Transverse colon (tissue), 4 donors: ENCODE results near the gene GCAT. TPM values are rescaled to one million over a fixed set of nuclear protein-coding genes. Genes with fewer than 3 reads are reported as not detected.
A peak's percentile ranks its signal among the peaks of the same experiment; 100 is the strongest.

Experiments used
- DNase-seq: peaks from one replicate; pipeline ENCODE4 v3.0.0-alpha.2; 2019
- H3K27ac ChIP-seq, 4 donors: fragments of 200-600 bp; sonication (generic); 2 replicates each; pipeline ENCODE4 v1.5.1; 2016 to 2018; ENCODE audit warnings: inconsistent platforms in 4 of 4
- H3K27me3 ChIP-seq: fragments of 200-600 bp; sonication (generic); 2 replicates; pipeline ENCODE4 v1.5.1; 2017; ENCODE audit warnings: inconsistent platforms
- H3K36me3 ChIP-seq, 4 donors: fragments of 200-600 bp; sonication (generic); 2 replicates each; pipeline ENCODE4 v1.5.1; 2017 to 2019; ENCODE audit warnings: inconsistent platforms in 4 of 4
- H3K4me1 ChIP-seq, 4 donors: fragments of 200-600 bp; sonication (generic); 2 replicates each; pipeline ENCODE4 v1.5.1; 2017 to 2020; ENCODE audit warnings: inconsistent platforms in 4 of 4
- H3K4me3 ChIP-seq, 4 donors: fragments of 200-600 bp; sonication (generic); 1 replicate in 1 of 4; 2 replicates in 3 of 4; pipeline versions ENCODE4 v1.5.1 to v1.6.1; 2017 to 2019; ENCODE audit warnings: inconsistent platforms in 4 of 4
- H3K9me3 ChIP-seq, 2 donors: fragments of 200-600 bp; sonication (generic); 2 replicates each; pipeline ENCODE4 v1.5.1; 2017 to 2019; ENCODE audit warnings: inconsistent platforms in 2 of 2
- CTCF ChIP-seq, 5 experiments: fragments of 200-600 bp in 3 of 5; fragments of 450-650 bp in 2 of 5; sonication (generic) in 3 of 5; IDR thresholded peaks; 1 replicate in 2 of 5; 2 replicates in 3 of 5; pipeline ENCODE4 v1.5.1; 2016 to 2017; ENCODE audit warnings: antibody characterized with exemption in 5 of 5, inconsistent platforms in 3 of 5, mild to moderate bottlenecking in 2 of 5, moderate library complexity in 1 of 5
- EP300 ChIP-seq: sonication (generic); formaldehyde crosslinking; IDR thresholded peaks from one replicate; pipeline ENCODE4 v1.6.1; 2017; ENCODE audit warnings: antibody characterized with exemption, low read depth
- POLR2A ChIP-seq: fragments of 450-650 bp; IDR thresholded peaks from one replicate; pipeline ENCODE4 v1.6.1; 2016; ENCODE audit warnings: antibody characterized with exemption, mild to moderate bottlenecking, moderate library complexity
- POLR2AphosphoS5 ChIP-seq, 3 donors: sonication (generic); formaldehyde crosslinking; IDR thresholded peaks; one replicate each; pipeline ENCODE4 v1.6.1; 2016; ENCODE audit warnings: antibody characterized with exemption in 3 of 3
- WGBS, 2 donors: methylation state at CpG; one replicate each; pipeline ENCODE4 v1.1.5; 2018; ENCODE audit warnings: low coverage in 1 of 2; 5-methylcytosine and 5-hydroxymethylcytosine counted together
- in situ Hi-C, 4 donors: fragments of 200-750 bp; cut with MboI; loops; one replicate each; pipeline versions ENCODE4 v1.15.0 to v1.15.1; 2017; ENCODE audit warnings: low sequenced_read_pairs in 3 of 4, low pct_ligation_motif_present in 1 of 4, low pct_unique_long_range_greater_than_20kb in 1 of 4
- intact Hi-C: fragments of 100-400 bp; cut with DNase I; formaldehyde crosslinking; loops from one replicate; pipeline ENCODE4 v1.15.1; 2023; ENCODE audit warnings: low total_unique reads
- small RNA-seq, 4 donors: library from RNA; depleted of rRNA; stranded (forward); fragments of <200 nt; gene quantifications; one replicate each; pipeline ENCODE3, GENCODE V24; 2016
- total RNA-seq, 4 donors: library from RNA; depleted of rRNA; stranded (reverse); fragments of >200 nt; gene quantifications; one replicate each; pipeline ENCODE4 v1.1.0, GENCODE V29; 2016

Gene GCAT
- total RNA-seq, 4 donors from 2014 or later, result 6.4 to 10.1 (median 7.7) TPM

GRCh38 chr22:37862570-37863325 is 55.0 kb downstream of the GCAT start:
- no peaks in the 10 kb centered on the region for H3K9me3 ChIP-seq
- 79 to 92% methylated on average over 6 to 7 of the region's 7 CpGs for WGBS, 2 donors
- H3K4me1 ChIP-seq, result peaks cover 0 to 11% (median 4%) of the 10 kb centered on the region in 4 donors
- intact Hi-C loops, result loop anchor here (2.0 kb wide), 1 partner anchor 44 kb away; no protein-coding TSS in a partner anchor
- in situ Hi-C loops, result loop anchor here in 3 of 4 donors (5.0 to 10.0 kb wide), 3 partner anchors 45 to 50 kb away; no protein-coding TSS in a partner anchor
- H3K27ac ChIP-seq, result peak overlapping the region in 2 of 4 donors; percentile 41 to 55
- TF ChIP-seq POLR2AphosphoS5 (IDR thresholded peaks at IDR 0.05) (no peak), CTCF (IDR thresholded peaks at IDR 0.05) (no peak), POLR2A (no peak), EP300 (no peak)
- H3K36me3 ChIP-seq, result peaks cover 0 to 79% (median 35%) of the 10 kb centered on the region in 4 donors
- DNase-seq, result no peak
- no peak overlapping the region for H3K4me3 ChIP-seq
- no peaks in the 10 kb centered on the region for H3K27me3 ChIP-seq

- Histone ChIP-seq H3K4me1 (peaks cover 0 to 11% (median 4%) of the 10 kb centered on the region in 4 donors), H3K36me3 (peaks cover 0 to 70% (median 33%) of the 10 kb centered on the region in 4 donors), H3K27ac (no peak overlapping the region), H3K4me3 (no peak overlapping the region), H3K27me3 (no peaks in the 10 kb centered on the region), H3K9me3 (no peaks in the 10 kb centered on the region)
- no peak for DNase-seq
- in situ Hi-C loops, result loop anchor here in 1 of 4 donors (10.0 kb wide), 1 partner anchor 51 kb away; no protein-coding TSS in a partner anchor
- whole genome bisulfite sequencing, 2 donors, result 84 to 88% methylated on average over 5 to 6 of the region's 6 CpGs
- intact Hi-C loops, result no loop called here
- TF ChIP-seq CTCF (IDR thresholded peaks at IDR 0.05) (no peak), POLR2AphosphoS5 (IDR thresholded peaks at IDR 0.05) (no peak), EP300 (no peak), POLR2A (no peak)
Observed at GRCh38 chr22:37865510-37865909, 57.8 kb downstream of the GCAT start.

Small RNA genes lying within 50 kb of the gene (small RNA-seq; reads per million reads assigned to genes)
- gene MIR659, result 0.24 to 1.4 (median 1.1) reads per million in 4 donors

Other genes with a start within 250 kb of the GCAT start
- gene CDC42EP1, start 247.5 kb upstream of the GCAT start, total RNA-seq, result 10 to 100 TPM; 27.3 to 52.9 (median 28.9) TPM
- gene LGALS2, start 227.8 kb upstream of the GCAT start, total RNA-seq, result 10 to 100 TPM in 2 of 4 donors, 1 to 10 TPM in 1, not detected in 1; 1.3 to 43.4 (median 17.2) TPM
- gene GGA1, start 199.1 kb upstream of the GCAT start, total RNA-seq, result 100 to 1,000 TPM in 1 of 4 donors, 10 to 100 TPM in 3; 60.1 to 142 (median 73.8) TPM
- 100 to 1,000 TPM in 2 of 4 donors, 10 to 100 TPM in 2; 53.1 to 158 (median 84.7) TPM for gene SH3BP1, start 168.3 kb upstream of the GCAT start, total RNA-seq
- gene PDXP, start 149.2 kb upstream of the GCAT start, total RNA-seq, result 100 to 1,000 TPM in 1 of 4 donors, 10 to 100 TPM in 3; 28.9 to 126 (median 50.7) TPM
- 100 to 1,000 TPM; 196 to 558 (median 224) TPM for gene LGALS1, start 132.3 kb upstream of the GCAT start, total RNA-seq
- 100 to 1,000 TPM in 1 of 4 donors, 10 to 100 TPM in 3; 44.1 to 143 (median 57.2) TPM for gene NOL12, start 121.6 kb upstream of the GCAT start, total RNA-seq
- gene TRIOBP, start 110.9 kb upstream of the GCAT start, total RNA-seq, result 100 to 1,000 TPM; 121 to 265 (median 129) TPM
- gene GALR3, start 15.4 kb downstream of the GCAT start, total RNA-seq, result not detected
- 10 to 100 TPM; 12.7 to 86.8 (median 40.6) TPM for gene ANKRD54, start 36.4 kb downstream of the GCAT start, total RNA-seq
- gene EIF3L, start 41.5 kb downstream of the GCAT start, total RNA-seq, result 100 to 1,000 TPM in 3 of 4 donors, 10 to 100 TPM in 1; 89.4 to 292 (median 217) TPM
- gene MICALL1, start 98.4 kb downstream of the GCAT start, total RNA-seq, result 10 to 100 TPM; 26.8 to 87.2 (median 37.3) TPM
- gene C22orf23, start 145.7 kb downstream of the GCAT start, total RNA-seq, result not detected
- 10 to 100 TPM in 3 of 4 donors, 1 to 10 TPM in 1; 7.6 to 65.5 (median 32.6) TPM for gene POLR2F, start 145.8 kb downstream of the GCAT start, total RNA-seq
- 1 to 10 TPM; 1.2 to 4.9 (median 3.5) TPM for gene SOX10, start 176.6 kb downstream of the GCAT start, total RNA-seq
- gene PICK1, start 249.5 kb downstream of the GCAT start, total RNA-seq, result 100 to 1,000 TPM in 1 of 4 donors, 10 to 100 TPM in 3; 34.3 to 127 (median 69.3) TPM